Small intestine (tissue), 16 donors: Measurements from ENCODE around the gene ZNF320. TPM values are rescaled to one million over a fixed set of nuclear protein-coding genes. Genes with fewer than 3 reads are reported as not detected.
"Not testable (repeated sequence)": the region's sequence is repeated elsewhere in the genome, so short reads cannot be mapped to it uniquely, and the experiment has no call there.

Experiments
- DNase-seq, 2 donors: peaks; one replicate each; pipeline versions ENCODE4 v3.0.0 to v3.0.0-alpha.2; 2013
- FAIRE-seq: peaks from 2 replicates; lab custom pipeline; 2012; peaks lifted over from hg19 to GRCh38; lab: Jason Lieb, UNC
- H3K27ac ChIP-seq, 3 donors: one replicate each; pipeline ENCODE4 v1.5.1; 2013; ENCODE audit warnings: low read length in 2 of 3, mild to moderate bottlenecking in 2 of 3, control low read depth in 1 of 3, inconsistent platforms in 1 of 3, low read depth in 1 of 3, moderate library complexity in 1 of 3
- H3K27me3 ChIP-seq, 3 donors: one replicate each; pipeline ENCODE4 v1.6.1; 2013; ENCODE audit warnings: low read length in 3 of 3, inconsistent platforms in 1 of 3; ENCODE audit not compliant: control insufficient read depth in 3 of 3, insufficient read depth in 3 of 3
- H3K36me3 ChIP-seq, 3 donors: one replicate each; pipeline ENCODE4 v1.6.1; 2013; ENCODE audit warnings: low read length in 3 of 3, inconsistent platforms in 1 of 3, low read depth in 1 of 3, mild to moderate bottlenecking in 1 of 3, moderate library complexity in 1 of 3; ENCODE audit not compliant: control insufficient read depth in 3 of 3, insufficient read depth in 2 of 3
- H3K4me1 ChIP-seq, 3 donors: one replicate each; pipeline ENCODE4 v1.6.1; 2013; ENCODE audit warnings: low read length in 2 of 3, inconsistent platforms in 1 of 3, low read depth in 1 of 3, mild to moderate bottlenecking in 1 of 3, moderate library complexity in 1 of 3; ENCODE audit not compliant: control insufficient read depth in 3 of 3, insufficient read depth in 2 of 3
- H3K4me3 ChIP-seq, 3 donors: one replicate each; pipeline ENCODE4 v1.5.1; 2013; ENCODE audit warnings: low read length in 3 of 3, control low read depth in 1 of 3, inconsistent platforms in 1 of 3, low read depth in 1 of 3, mild to moderate bottlenecking in 1 of 3, moderate library complexity in 1 of 3
- H3K9me3 ChIP-seq, 2 donors: one replicate each; pipeline ENCODE4 v1.6.1; 2013; ENCODE audit warnings: low read depth in 1 of 2, low read length in 1 of 2; ENCODE audit not compliant: control insufficient read depth in 2 of 2, insufficient read depth in 1 of 2
- WGBS, 3 donors: extraction: QIAGEN DNeasy Blood & Tissue Kit; methylation state at CpG; one replicate each; pipeline ENCODE4 v1.1.7; 2013; 5-methylcytosine and 5-hydroxymethylcytosine counted together
- long read RNA-seq, 10 donors: transcript quantifications; one replicate each; lab custom pipeline, GENCODE V29; 2026
- polyA plus RNA-seq, 4 donors: library from polyadenylated mRNA; stranded (reverse) in 3 of 4; unstranded in 1 of 4; fragments of 200-250 nt in 3 of 4; fragments of 120-200 nt in 1 of 4; gene quantifications; one replicate each; pipeline versions ENCODE4 v1.2.1 to v1.2.3, GENCODE V29; 2013
- donor health status: healthy with polysubstance abuse.
- donor health status: control.
- donor health status: control.
- donor health status: Bipolar disorder and iron deficiency.
- donor health status: healthy.

ZNF320 gene
- 10 to 100 TPM in 1 of 4 donors, 1 to 10 TPM in 3; 3.4 to 33.8 (median 4.3) TPM for polyA plus RNA-seq
- long read RNA-seq, donor 1, partial matches to known transcripts: 5 of 5 reads
- long read RNA-seq, donor 1, other reads (novel, unspliced or antisense): 0 of 5 reads
- long read RNA-seq, donor 2: 0 reads
- long read RNA-seq, donor 3: 0 reads
- long read RNA-seq, donor 4: 0 reads
- long read RNA-seq, donor 5: 0 reads
- long read RNA-seq, donor 6: 0 reads
- long read RNA-seq, donor 7: 0 reads
- long read RNA-seq, donor 8: 0 reads
- long read RNA-seq, donor 9: 0 reads
- long read RNA-seq, donor 10, partial matches to known transcripts: 0 of 1 reads
- long read RNA-seq, donor 10, other reads (novel, unspliced or antisense): 0 of 1 reads

DNA sequence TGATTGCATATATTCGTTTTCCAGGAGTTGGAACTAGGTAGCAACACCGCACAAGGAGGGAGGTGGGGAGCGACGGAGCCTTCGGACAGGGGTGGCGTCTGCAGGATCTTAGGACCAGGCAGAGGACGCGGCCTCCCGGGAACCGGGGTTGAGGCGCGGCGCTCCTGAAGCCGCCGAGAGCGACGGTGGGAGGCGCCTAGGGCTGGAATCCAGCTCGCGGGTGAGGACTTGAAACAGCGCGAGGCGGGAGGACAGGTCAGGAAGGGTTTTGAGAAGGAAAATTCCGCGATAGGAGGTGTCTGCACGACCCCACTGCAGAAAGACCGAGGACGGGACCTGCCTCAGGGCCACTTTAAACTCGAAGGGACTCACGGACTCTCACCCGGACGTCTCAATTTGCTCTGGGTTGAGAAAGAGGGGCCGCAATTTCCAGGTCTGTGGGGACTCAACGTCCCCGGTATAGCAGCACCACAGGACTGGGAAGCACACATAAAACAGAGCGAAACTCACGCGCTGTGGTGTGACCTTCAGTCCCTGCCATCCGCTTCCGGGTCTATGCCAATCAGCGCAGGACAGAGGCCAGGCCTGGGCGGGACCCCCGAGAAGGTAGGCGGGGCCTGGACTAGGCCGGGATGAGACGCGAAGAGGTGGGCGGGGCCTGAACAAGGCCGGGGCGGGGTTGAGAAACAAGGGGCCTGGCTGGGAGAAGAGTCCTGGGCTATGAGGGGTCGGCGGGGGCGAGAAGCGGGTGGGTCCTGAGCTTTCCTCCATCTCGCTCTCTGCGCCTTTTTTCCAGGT lies at the start of gene ZNF320:
TSS of gene ZNF320 (minus strand) at position 498 of the 798 bp plus-strand sequence. CDS start 7,380 bp downstream, outside the sequence.
- peaks cover 0 to 19% (median 3%) of the 10 kb centered on the region in 3 donors for H3K36me3 ChIP-seq
- DNase-seq (peak; percentile 92 to 98), FAIRE-seq (no peak)
- WGBS, 3 donors: 1 to 8% (median 6%) methylated on average over 52 to 56 of the region's 56 CpGs
- H3K27ac ChIP-seq: peak within 1 kb of the TSS; percentile 91 to 98 (median 95)
- H3K27me3 ChIP-seq: no peaks in the 10 kb centered on the region
- peaks cover 0 to 6% of the 10 kb centered on the region in 2 donors for H3K9me3 ChIP-seq
- peaks cover 0 to 4% (median 4%) of the 10 kb centered on the region in 3 donors for H3K4me1 ChIP-seq
- peak within 1 kb of the TSS; percentile 73 to 84 (median 77) for H3K4me3 ChIP-seq

DNA sequence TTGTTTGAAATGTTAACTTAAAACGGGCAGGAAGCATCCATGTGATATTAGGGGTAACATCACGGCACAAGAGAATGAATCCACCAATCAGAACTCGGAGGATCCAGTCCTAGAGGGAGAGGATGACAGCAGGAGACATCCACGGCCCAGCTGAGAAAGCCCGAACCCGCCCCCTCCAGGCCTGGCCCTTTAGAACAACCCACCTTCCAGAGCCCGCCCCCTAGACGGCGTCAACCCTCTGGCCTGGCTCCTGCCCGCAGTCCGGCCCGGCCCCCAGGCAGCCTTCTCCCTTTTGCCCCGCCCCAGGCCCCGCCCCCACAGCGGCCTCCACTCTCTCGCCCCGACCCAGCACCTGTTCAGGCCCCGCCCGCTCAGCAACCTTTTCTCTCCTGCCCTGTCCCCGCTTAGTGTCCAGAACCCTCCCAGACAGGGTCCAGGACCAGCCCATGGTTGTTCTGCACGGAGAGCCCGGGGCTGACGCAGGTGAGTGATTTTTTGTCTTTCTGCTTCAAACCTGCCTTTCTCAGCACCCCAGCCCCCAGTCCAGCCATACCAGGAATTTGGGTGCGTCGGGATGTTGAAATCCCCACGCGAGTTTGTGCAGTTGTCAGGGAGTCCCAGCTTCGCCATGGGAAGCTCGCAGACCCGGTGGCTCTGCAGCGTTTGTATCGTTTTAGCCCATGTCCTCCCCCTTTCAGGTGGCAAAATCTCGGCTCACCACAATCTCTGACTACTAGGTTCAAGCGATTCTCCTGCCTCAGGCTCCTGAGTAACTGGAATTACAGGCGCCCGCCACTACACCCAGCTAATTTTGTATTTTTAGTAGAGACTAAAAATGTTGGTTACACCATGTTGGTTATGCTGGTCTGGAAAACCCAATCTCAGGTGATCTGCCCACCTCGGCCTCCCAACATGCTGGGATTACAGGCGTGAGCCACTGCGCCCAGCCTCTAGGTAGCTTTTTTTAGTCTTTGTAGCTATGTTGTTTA lies 49.2 kb upstream of the ZNF320 start:
- Histone ChIP-seq H3K27me3 (no peaks in the 10 kb centered on the region), H3K36me3 (peaks cover 1 to 9% (median 6%) of the 10 kb centered on the region in 3 donors), H3K4me3 (no peak overlapping the region), H3K27ac (no peak overlapping the region), H3K9me3 (peaks cover 9 to 62% of the 10 kb centered on the region in 2 donors), H3K4me1 (peaks cover 0 to 5% (median 3%) of the 10 kb centered on the region in 3 donors)
- no peak for DNase-seq
- FAIRE-seq: no peak
- 31 to 60% (median 53%) methylated on average over 32 to 39 of the region's 39 CpGs for WGBS, 3 donors

GRCh38 chr19:52945652-52946321 lies 48.4 kb upstream of the ZNF320 start:
- no peak for DNase-seq
- Histone ChIP-seq H3K9me3 (peaks cover 9 to 56% of the 10 kb centered on the region in 2 donors), H3K27ac (peak overlapping the region in 2 of 3 donors; percentile 17 to 58), H3K27me3 (no peaks in the 10 kb centered on the region), H3K4me1 (peaks cover 0 to 5% (median 3%) of the 10 kb centered on the region in 3 donors), H3K4me3 (no peak overlapping the region), H3K36me3 (peaks cover 0 to 2% (median 2%) of the 10 kb centered on the region in 3 donors)
- no peak for FAIRE-seq
- 48 to 71% (median 69%) methylated on average over 24 of the region's 24 CpGs for WGBS, 3 donors

DNA sequence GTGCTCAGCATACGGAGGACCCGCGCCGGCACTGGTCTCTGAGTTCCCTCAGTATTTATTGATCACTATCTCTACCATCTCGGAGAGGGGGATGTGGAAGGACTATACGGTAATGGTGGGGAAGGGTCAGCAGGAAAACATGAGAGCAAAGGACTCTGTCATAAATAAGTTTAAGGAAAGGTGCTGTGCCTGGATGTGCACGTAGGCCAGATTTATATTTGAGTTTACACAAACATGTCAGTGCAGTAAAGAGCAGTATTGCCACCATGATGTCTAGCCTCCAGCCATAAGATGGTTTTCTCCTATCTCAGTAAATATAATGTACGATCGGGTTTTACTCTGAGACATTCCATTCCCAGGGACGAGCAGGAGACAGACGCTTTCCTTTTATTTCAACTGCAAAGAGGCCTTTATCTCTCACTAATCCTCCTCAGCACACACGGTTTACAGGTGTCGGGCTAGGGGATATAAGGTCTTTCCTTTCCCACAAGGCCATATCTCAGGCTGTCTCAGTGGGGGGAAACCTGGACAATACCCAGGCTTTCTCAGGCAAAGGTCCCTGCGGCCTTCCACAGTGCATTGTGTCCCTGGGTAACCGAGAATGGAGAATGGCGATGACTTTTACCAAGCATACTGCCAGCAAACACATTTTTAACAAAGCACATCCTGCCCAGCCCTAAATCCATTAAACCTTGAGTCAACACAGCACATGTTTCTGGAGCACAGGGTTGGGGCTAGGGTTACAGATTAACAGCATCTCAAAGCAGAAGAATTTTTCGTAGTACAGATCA lies 47.5 kb upstream of the ZNF320 start:
- H3K27me3 ChIP-seq, H3K4me3 ChIP-seq, H3K36me3 ChIP-seq, H3K4me1 ChIP-seq, FAIRE-seq: not testable (repeated sequence)
- Histone ChIP-seq H3K9me3 (peaks cover 9 to 48% of the 10 kb centered on the region in 2 donors), H3K27ac (peak overlapping the region in 2 of 3 donors; percentile 50 to 58)
- WGBS, 3 donors: 60 to 75% (median 71%) methylated on average over 17 of the region's 17 CpGs
- peak in 1 of 2 donors; percentile 29 for DNase-seq

DNA sequence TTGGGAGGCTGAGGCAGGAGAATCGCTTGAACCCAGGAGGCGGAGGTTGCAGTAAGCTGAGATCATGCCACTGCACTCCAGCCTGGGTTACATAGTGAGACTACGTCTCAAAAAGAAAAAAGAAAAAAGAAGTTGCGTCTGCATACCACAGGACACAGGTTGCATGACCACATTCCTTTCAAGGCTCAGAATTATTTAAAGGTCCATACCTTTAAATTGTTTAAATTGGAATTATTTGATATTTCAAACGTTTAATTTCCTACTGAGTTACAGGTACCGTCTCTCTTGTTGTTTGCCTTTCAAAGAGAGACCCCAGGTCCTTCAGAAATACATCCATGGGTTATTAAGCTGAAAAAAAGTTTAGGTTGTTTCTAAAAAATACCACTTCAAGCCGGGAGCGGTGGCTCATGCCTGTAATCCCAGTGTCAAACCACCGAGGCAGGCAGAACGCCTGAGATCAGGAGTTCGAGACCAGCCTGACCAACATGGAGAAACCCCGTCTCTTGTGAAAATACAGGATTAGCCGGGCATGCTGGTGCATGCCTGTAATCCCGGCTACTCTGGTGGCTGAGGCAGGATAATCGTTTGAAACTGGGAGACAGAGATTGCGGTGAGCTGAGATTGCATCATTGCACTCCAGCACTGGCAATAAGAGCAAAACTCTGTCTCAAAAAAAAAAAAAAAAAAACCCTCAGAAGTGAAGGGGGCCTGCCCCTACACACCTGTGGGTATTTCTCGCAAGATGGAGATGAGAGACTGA lies 46.6 kb upstream of the ZNF320 start:
- H3K4me3 ChIP-seq: no peak overlapping the region
- DNase-seq: no peak
- H3K27me3 ChIP-seq: no peaks in the 10 kb centered on the region
- WGBS, 3 donors: 75 to 81% (median 80%) methylated on average over 17 of the region's 17 CpGs
- peaks cover 9 to 44% of the 10 kb centered on the region in 2 donors for H3K9me3 ChIP-seq
- FAIRE-seq: no peak
- no peak overlapping the region for H3K27ac ChIP-seq
- peaks cover 0 to 5% (median 3%) of the 10 kb centered on the region in 3 donors for H3K4me1 ChIP-seq
- H3K36me3 ChIP-seq: peaks cover 0 to 2% (median 0%) of the 10 kb centered on the region in 3 donors

- no peak for FAIRE-seq
- Histone ChIP-seq H3K27me3 (no peaks in the 10 kb centered on the region), H3K9me3 (peaks cover 6 to 37% of the 10 kb centered on the region in 2 donors), H3K4me3 (peak overlapping the region; percentile 32 to 97 (median 68)), H3K4me1 (peaks cover 0 to 5% (median 3%) of the 10 kb centered on the region in 3 donors), H3K36me3 (peaks cover 0 to 2% (median 0%) of the 10 kb centered on the region in 3 donors), H3K27ac (peak overlapping the region in 2 of 3 donors; percentile 63 to 78)
- DNase-seq: no peak
- 65 to 74% (median 72%) methylated on average over 29 of the region's 29 CpGs for WGBS, 3 donors
Measured at GRCh38 chr19:52943134-52943883, 45.9 kb upstream of the ZNF320 start.
